ENCODE data around the gene CASKIN2. TPM values are rescaled to one million over a fixed set of nuclear protein-coding genes. Genes with fewer than 3 reads are reported as not detected.
A peak's percentile ranks its signal among the peaks of the same experiment; 100 is the strongest.

CASKIN2 gene
- total RNA-seq (2021) (24.4 and 25.4 TPM in 2 replicates), Bru-seq, nascent RNA (percentile 48 among the genes with signal in this experiment), BruChase-seq, experiment 1, labeled RNA remaining after a 2-hour chase (percentile 53 among the genes with signal in this experiment), BruChase-seq, experiment 2, labeled RNA remaining after a 6-hour chase (percentile 69 among the genes with signal in this experiment)
- long read RNA-seq, full-length matches to known transcripts: 4 of 28 reads
- long read RNA-seq, partial matches to known transcripts: 21 of 28 reads
- long read RNA-seq, other reads (novel, unspliced or antisense): 3 of 28 reads

GRCh38 chr17:75515496-75516254 is at the start of gene CASKIN2:
CASKIN2 (minus strand) TSS chr17:75515537; CDS start chr17:75513804, 1,733 bp downstream.
- Histone ChIP-seq H2AFZ (peak within 1 kb of the TSS; percentile 96), H3K27me3 (ENCODE audit: insufficient read depth, low read depth) (no peaks in the 10 kb centered on the region), H3F3A (ENCODE audit: insufficient read depth, low read depth) (peaks cover 33% of the 10 kb centered on the region; the same call in 1 of the 2 replicates), H3K4me2 (peak within 1 kb of the TSS; percentile 91), H3K79me2 (ENCODE audit: low read depth) (peaks cover 32% of the 10 kb centered on the region), H3K9me3 (ENCODE audit: insufficient read depth, low read depth) (no peaks in the 10 kb centered on the region), H3K9me2 (ENCODE audit: insufficient read depth) (no peaks in the 10 kb centered on the region), H4K20me1 (ENCODE audit: insufficient read depth) (peaks cover 18% of the 10 kb centered on the region), H3K4me1 (replicated peaks; ENCODE audit: insufficient read depth) (peaks cover 46% of the 10 kb centered on the region), H3K36me3 (ENCODE audit: low read depth) (0 out of 2 replicates have a peak, but pooled peaks cover 9% of the 10 kb centered on the region), H3K27ac (no peak within 1 kb of the TSS), H3K4me3 (peak within 1 kb of the TSS; percentile 89)
- ChIA-PET CTCF (interaction anchor here (1.1 kb wide), 2 partner anchors 86 to 88 kb away, joined by 3 to 4 read pairs; no protein-coding TSS in a partner anchor), POLR2A (ENCODE audit: unreplicated experiment) (interaction anchor here (0.6 kb wide), 1 partner anchor 130 kb away, joined by 6 read pairs; no protein-coding TSS in a partner anchor)
- intact Hi-C loops (cut with micrococcal nuclease; ENCODE audit: unreplicated experiment): loop anchor here (1.0 to 10.0 kb wide), 4 partner anchors 74 to 251 kb away; partner anchors contain the start of genes GGA3 and MRPS7
- TF ChIP-seq EZH2 (IDR thresholded peaks at IDR 0.05; ENCODE audit: low read depth) (no peak), CTCF (conservative IDR thresholded peaks at IDR 0.05) (peak; percentile 95)
- BruUV-seq (replicated peaks): no TSS peak
- peak; percentile 71 to 96 for DNase-seq

GRCh38 chr17:75565066-75565465 is 49.7 kb upstream of the CASKIN2 start:
- POLR2A ChIA-PET (ENCODE audit: unreplicated experiment): interaction anchor here (0.6 kb wide), 1 partner anchor 35 kb away, joined by 6 read pairs; no protein-coding TSS in a partner anchor
- no peaks in the 10 kb centered on the region; the same call in 1 of the 2 replicates for H4K20me1 ChIP-seq (ENCODE audit: insufficient read depth)

More at GRCh38 chr17:75565066-75565465, 49.7 kb upstream of the CASKIN2 start:
- Histone ChIP-seq H3K79me2 (ENCODE audit: low read depth) (no peaks in the 10 kb centered on the region), H3K9me2 (ENCODE audit: insufficient read depth) (no peaks in the 10 kb centered on the region), H3K4me3 (no peak overlapping the region), H3F3A (ENCODE audit: insufficient read depth, low read depth) (peaks cover 11% of the 10 kb centered on the region), H3K9me3 (ENCODE audit: insufficient read depth, low read depth) (no peaks in the 10 kb centered on the region), H3K36me3 (ENCODE audit: low read depth) (no peaks in the 10 kb centered on the region), H3K27me3 (ENCODE audit: insufficient read depth, low read depth) (no peaks in the 10 kb centered on the region), H2AFZ (no peak overlapping the region), H3K4me2 (peak overlapping the region; percentile 55), H3K4me1 (replicated peaks; ENCODE audit: insufficient read depth) (peaks cover 21% of the 10 kb centered on the region), H3K27ac (no peak overlapping the region; the same call in 1 of the 2 replicates)
- peak; percentile 33 to 91 for DNase-seq
- TF ChIP-seq EZH2 (IDR thresholded peaks at IDR 0.05; ENCODE audit: low read depth) (no peak), CTCF (conservative IDR thresholded peaks at IDR 0.05) (no peak)
- no TSS peak for BruUV-seq (replicated peaks)
- CTCF ChIA-PET: interaction anchor here (0.5 kb wide), 1 partner anchor 36 kb away, joined by 4 read pairs; no protein-coding TSS in a partner anchor
- intact Hi-C loops (cut with micrococcal nuclease; ENCODE audit: unreplicated experiment): no loop called here
